K562 (cell line): ENCODE measurements around the gene SCLY. TPM values are rescaled to one million over a fixed set of nuclear protein-coding genes. Genes with fewer than 3 reads are reported as not detected.
A peak's percentile ranks its signal among the peaks of the same experiment; 100 is the strongest.

Experiments used
- EGR1 ChIP-seq: fragments of 450-650 bp; conservative IDR thresholded peaks from 2 replicates; pipeline ENCODE4 v1.6.1; 2017; ENCODE audit warnings: mild to moderate bottlenecking
- ERF ChIP-seq: fragments of 450-650 bp; formaldehyde crosslinking; IDR thresholded peaks from 2 replicates; pipeline ENCODE4 v1.4.0; 2020; ENCODE audit warnings: mild to moderate bottlenecking, mixed read lengths
- ETV1 ChIP-seq: fragments of 450-650 bp; conservative IDR thresholded peaks from 2 replicates; pipeline ENCODE4 v1.6.1; 2016; ENCODE audit warnings: missing genetic modification characterization, control low read depth, low read depth, missing compliant biosample characterization
- FIP1L1 ChIP-seq: fragments of 200-400 bp; formaldehyde crosslinking; IDR thresholded peaks from 2 replicates; pipeline ENCODE4 v1.6.1; 2018; ENCODE audit warnings: mild to moderate bottlenecking, low read depth, low read length; ENCODE audit not compliant: poor library complexity, severe bottlenecking
- FOSL1 ChIP-seq: fragments of 200-800 bp; sonication (Bioruptor generic); conservative IDR thresholded peaks from 2 replicates; pipeline ENCODE4 v1.6.1; 2016; ENCODE audit warnings: missing genetic modification characterization, missing compliant biosample characterization
- HMG20B ChIP-seq: fragments of 250-450 bp; sonication (Bioruptor Pico); IDR thresholded peaks from 2 replicates; pipeline ENCODE4 v1.5.0; 2021; ENCODE audit warnings: mild to moderate bottlenecking
- KAT2B ChIP-seq: IDR thresholded peaks from one replicate; pipeline ENCODE4 v1.6.1; 2012; ENCODE audit warnings: low read depth, mild to moderate bottlenecking, control low read depth, inconsistent platforms, low read length, moderate library complexity
- MAFG ChIP-seq: fragments of 450-650 bp; conservative IDR thresholded peaks from 2 replicates; pipeline ENCODE4 v1.6.1; 2016; ENCODE audit warnings: missing genetic modification characterization, missing compliant biosample characterization
- NR0B1 ChIP-seq: fragments of 450-650 bp; IDR thresholded peaks from one replicate; pipeline ENCODE4 v1.6.1; 2018; ENCODE audit warnings: mild to moderate bottlenecking, moderate library complexity; ENCODE audit not compliant: partially characterized antibody
- PHB ChIP-seq: fragments of 250-450 bp; sonication (Bioruptor Pico); IDR thresholded peaks from 2 replicates; pipeline ENCODE4 v1.5.0; 2021
- POLR2B ChIP-seq: fragments of 450-650 bp; IDR thresholded peaks from 2 replicates; pipeline ENCODE4 v1.6.1; 2018; ENCODE audit warnings: low read depth; ENCODE audit not compliant: partially characterized antibody
- RFX7 ChIP-seq: fragments of 250-450 bp; sonication (Bioruptor Pico); IDR thresholded peaks from 2 replicates; pipeline ENCODE4 v1.5.1; 2021; ENCODE audit warnings: mild to moderate bottlenecking
- STAT5B ChIP-seq: fragments of 250-450 bp; sonication (Bioruptor Pico); IDR thresholded peaks from 2 replicates; pipeline ENCODE4 v1.8.0; 2021; ENCODE audit warnings: mild to moderate bottlenecking, inconsistent platforms
- UBTF ChIP-seq, 2 experiments: IDR thresholded peaks; 2 replicates each; pipeline ENCODE4 v1.6.1; 2012; ENCODE audit warnings: improper control_type of control experiment in 2 of 2, low read depth in 2 of 2, low read length in 2 of 2, borderline replicate concordance in 1 of 2
- YBX1 ChIP-seq: fragments of 450-650 bp; IDR thresholded peaks from 2 replicates; pipeline ENCODE4 v1.7.1; 2016; ENCODE audit warnings: mild to moderate bottlenecking
- polyA plus RNA-seq, 8 experiments: library from polyadenylated mRNA; depleted of rRNA in 4 of 8; stranded (reverse) in 5 of 8; unstranded in 3 of 8; fragments of >200 nt; fragmentation: Nextera tagmentation in 2 of 8; fragmentation: Illumina TruSeq in 1 of 8; extraction: Ambion mirVana in 2 of 8; extraction: Trizol in 1 of 8; gene quantifications; 2 replicates each; pipeline versions ENCODE4 v1.2.1 to v1.2.3, GENCODE V29; 2011 to 2014; ENCODE audit warnings: inconsistent platforms in 1 of 8, missing spikeins in 1 of 8
- total RNA-seq, 7 experiments: library from RNA; depleted of rRNA in 6 of 7; stranded (reverse); fragments of >200 nt in 6 of 7; fragmentation: Illumina TruSeq in 2 of 7; extraction: Trizol in 2 of 7; gene quantifications; 2 replicates each; pipeline versions ENCODE4 v1.2.1 to v1.2.3, GENCODE V29; 2011 to 2021; ENCODE audit warnings: low replicate concordance in 1 of 7
- TF ChIP-seq, protein P1 (sequence below): fragments of 200-800 bp; sonication (Bioruptor generic); IDR thresholded peaks from 2 replicates; pipeline ENCODE4 v1.6.1; 2017; ENCODE audit warnings: missing genetic modification characterization, missing compliant biosample characterization
- TF ChIP-seq, protein P2 (sequence below): fragments of 250-450 bp; sonication (Bioruptor Pico); IDR thresholded peaks from 2 replicates; pipeline ENCODE4 v1.9.0; 2021; ENCODE audit warnings: mild to moderate bottlenecking, inconsistent platforms
- TF ChIP-seq, protein P3 (sequence below): IDR thresholded peaks from 2 replicates; pipeline ENCODE4 v1.6.1; 2012; ENCODE audit warnings: low read depth, low read length, improper control_type of control experiment, borderline replicate concordance

SCLY gene
- total and polyA plus RNA-seq, 9 of the 15 experiments (the other 6 are each of a cell fraction or from before 2014, with no cell fraction given), result 2.6 to 32.2 (median 21.1) TPM

DNA sequence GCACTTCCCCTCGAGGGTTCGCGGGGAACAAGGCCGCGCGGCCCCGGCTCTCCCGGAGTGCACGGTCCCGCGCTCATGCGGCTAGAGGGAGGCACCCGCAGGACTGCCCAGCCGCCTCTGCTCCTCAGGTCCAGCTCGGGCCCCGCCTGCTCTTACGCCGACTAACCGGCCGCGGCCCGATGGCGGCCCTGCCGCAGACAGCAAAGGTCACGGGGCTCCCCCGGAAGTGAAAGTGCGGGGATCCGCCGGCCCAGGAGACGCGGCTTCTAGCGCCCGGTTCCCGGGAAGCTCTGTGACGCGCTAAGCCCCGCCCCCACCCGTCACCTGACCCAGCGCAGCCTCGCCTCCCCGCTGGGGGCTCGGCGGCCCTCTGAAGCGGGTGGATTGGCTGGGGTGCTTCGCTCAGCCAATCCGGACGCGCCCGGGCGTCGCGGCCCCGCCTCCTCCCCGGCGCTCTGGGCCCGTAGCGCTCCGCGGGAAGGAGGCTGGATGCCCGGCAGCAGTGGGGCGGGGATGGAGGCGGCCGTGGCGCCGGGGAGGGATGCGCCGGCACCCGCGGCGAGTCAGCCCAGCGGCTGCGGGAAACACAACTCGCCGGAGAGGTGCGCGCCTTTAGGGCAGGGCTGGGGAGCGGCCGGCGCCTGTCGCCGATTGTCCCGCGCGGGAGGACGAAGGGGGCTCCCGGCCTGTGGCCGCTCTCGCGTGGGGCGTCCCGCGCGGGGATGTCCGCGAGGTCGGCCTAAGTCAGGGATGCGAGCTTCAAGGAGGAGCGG is at the start of gene SCLY (continued):
- TF ChIP-seq NR0B1 (no peak), STAT5B (CRISPR knock-in tag) (no peak), KAT2B (no peak), ERF (no peak), FOSL1 (no peak), YBX1 (no peak), FIP1L1 (peak; percentile 11), HMG20B (CRISPR knock-in tag) (no peak), POLR2B (peak; percentile 60), PHB (CRISPR knock-in tag) (no peak), MAFG (no peak), UBTF (IDR thresholded peaks at IDR 0.05; ENCODE audit: borderline replicate concordance in 1 of 2, low read depth in 2 of 2, low read length in 2 of 2) (peak in 1 of 2 experiments; percentile 31; a peak in 1 of 4 replicates), ETV1 (tag) (0 out of 2 replicates have a peak, but pooled peaks have one; percentile 3), EGR1 (0 out of 2 replicates have a peak, but pooled peaks have one; percentile 17), RFX7 (CRISPR knock-in tag) (no peak)
- TF ChIP-seq, protein P1, sequence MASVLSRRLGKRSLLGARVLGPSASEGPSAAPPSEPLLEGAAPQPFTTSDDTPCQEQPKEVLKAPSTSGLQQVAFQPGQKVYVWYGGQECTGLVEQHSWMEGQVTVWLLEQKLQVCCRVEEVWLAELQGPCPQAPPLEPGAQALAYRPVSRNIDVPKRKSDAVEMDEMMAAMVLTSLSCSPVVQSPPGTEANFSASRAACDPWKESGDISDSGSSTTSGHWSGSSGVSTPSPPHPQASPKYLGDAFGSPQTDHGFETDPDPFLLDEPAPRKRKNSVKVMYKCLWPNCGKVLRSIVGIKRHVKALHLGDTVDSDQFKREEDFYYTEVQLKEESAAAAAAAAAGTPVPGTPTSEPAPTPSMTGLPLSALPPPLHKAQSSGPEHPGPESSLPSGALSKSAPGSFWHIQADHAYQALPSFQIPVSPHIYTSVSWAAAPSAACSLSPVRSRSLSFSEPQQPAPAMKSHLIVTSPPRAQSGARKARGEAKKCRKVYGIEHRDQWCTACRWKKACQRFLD (CRISPR knock-in tag), result 0 out of 2 replicates have a peak, but pooled peaks have one; percentile 29
- TF ChIP-seq, protein P2, sequence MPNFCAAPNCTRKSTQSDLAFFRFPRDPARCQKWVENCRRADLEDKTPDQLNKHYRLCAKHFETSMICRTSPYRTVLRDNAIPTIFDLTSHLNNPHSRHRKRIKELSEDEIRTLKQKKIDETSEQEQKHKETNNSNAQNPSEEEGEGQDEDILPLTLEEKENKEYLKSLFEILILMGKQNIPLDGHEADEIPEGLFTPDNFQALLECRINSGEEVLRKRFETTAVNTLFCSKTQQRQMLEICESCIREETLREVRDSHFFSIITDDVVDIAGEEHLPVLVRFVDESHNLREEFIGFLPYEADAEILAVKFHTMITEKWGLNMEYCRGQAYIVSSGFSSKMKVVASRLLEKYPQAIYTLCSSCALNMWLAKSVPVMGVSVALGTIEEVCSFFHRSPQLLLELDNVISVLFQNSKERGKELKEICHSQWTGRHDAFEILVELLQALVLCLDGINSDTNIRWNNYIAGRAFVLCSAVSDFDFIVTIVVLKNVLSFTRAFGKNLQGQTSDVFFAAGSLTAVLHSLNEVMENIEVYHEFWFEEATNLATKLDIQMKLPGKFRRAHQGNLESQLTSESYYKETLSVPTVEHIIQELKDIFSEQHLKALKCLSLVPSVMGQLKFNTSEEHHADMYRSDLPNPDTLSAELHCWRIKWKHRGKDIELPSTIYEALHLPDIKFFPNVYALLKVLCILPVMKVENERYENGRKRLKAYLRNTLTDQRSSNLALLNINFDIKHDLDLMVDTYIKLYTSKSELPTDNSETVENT, result no peak
- TF ChIP-seq, protein P3, sequence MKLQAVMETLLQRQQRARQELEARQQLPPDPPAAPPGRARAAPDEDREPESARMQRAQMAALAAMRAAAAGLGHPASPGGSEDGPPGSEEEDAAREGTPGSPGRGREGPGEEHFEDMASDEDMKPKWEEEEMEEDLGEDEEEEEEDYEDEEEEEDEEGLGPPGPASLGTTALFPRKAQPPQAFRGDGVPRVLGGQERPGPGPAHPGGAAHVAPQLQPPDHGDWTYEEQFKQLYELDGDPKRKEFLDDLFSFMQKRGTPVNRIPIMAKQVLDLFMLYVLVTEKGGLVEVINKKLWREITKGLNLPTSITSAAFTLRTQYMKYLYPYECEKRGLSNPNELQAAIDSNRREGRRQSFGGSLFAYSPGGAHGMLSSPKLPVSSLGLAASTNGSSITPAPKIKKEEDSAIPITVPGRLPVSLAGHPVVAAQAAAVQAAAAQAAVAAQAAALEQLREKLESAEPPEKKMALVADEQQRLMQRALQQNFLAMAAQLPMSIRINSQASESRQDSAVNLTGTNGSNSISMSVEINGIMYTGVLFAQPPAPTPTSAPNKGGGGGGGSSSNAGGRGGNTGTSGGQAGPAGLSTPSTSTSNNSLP, result no peak
